Skeletal muscle tissue (tissue), 4 donors: Measurements from ENCODE around the gene CEP250. TPM values are rescaled to one million over a fixed set of nuclear protein-coding genes. Genes with fewer than 3 reads are reported as not detected.
"Not testable (repeated sequence)": the region's sequence is repeated elsewhere in the genome, so short reads cannot be mapped to it uniquely, and the experiment has no call there.

Experiments
- H3K27ac ChIP-seq: one replicate; pipeline ENCODE4 v1.7.0; 2013; ENCODE audit warnings: mild to moderate bottlenecking, low read depth, low read length, inconsistent platforms
- H3K27me3 ChIP-seq, 3 donors: one replicate each; pipeline ENCODE4 v1.7.0; 2013; ENCODE audit warnings: low read length in 3 of 3; ENCODE audit not compliant: control insufficient read depth in 3 of 3, insufficient read depth in 3 of 3
- H3K36me3 ChIP-seq, 3 donors: one replicate each; pipeline ENCODE4 v1.7.0; 2013; ENCODE audit warnings: low read length in 3 of 3; ENCODE audit not compliant: control insufficient read depth in 3 of 3, insufficient read depth in 3 of 3
- H3K4me1 ChIP-seq, 3 donors: one replicate each; pipeline ENCODE4 v1.7.0; 2013; ENCODE audit warnings: low read length in 3 of 3, mild to moderate bottlenecking in 3 of 3; ENCODE audit not compliant: control insufficient read depth in 3 of 3, insufficient read depth in 3 of 3
- H3K4me3 ChIP-seq, 3 donors: one replicate each; pipeline ENCODE4 v1.7.0; 2013; ENCODE audit warnings: low read length in 3 of 3
- H3K9ac ChIP-seq, 3 donors: one replicate each; pipeline ENCODE4 v1.7.0; 2013; ENCODE audit warnings: low read length in 3 of 3, mild to moderate bottlenecking in 3 of 3, moderate library complexity in 2 of 3, low read depth in 1 of 3
- H3K9me3 ChIP-seq, 3 donors: one replicate each; pipeline ENCODE4 v1.7.0; 2013; ENCODE audit warnings: low read length in 3 of 3; ENCODE audit not compliant: control insufficient read depth in 3 of 3
- total RNA-seq: library from RNA; depleted of rRNA; stranded (reverse); fragments of >200 nt; gene quantifications from one replicate; pipeline ENCODE4 v1.2.3, GENCODE V29; 2014
- donor health status: Osteomylitis.

CEP250 gene
- total RNA-seq, 1 donor from 2014 or later: 14.6 TPM

DNA sequence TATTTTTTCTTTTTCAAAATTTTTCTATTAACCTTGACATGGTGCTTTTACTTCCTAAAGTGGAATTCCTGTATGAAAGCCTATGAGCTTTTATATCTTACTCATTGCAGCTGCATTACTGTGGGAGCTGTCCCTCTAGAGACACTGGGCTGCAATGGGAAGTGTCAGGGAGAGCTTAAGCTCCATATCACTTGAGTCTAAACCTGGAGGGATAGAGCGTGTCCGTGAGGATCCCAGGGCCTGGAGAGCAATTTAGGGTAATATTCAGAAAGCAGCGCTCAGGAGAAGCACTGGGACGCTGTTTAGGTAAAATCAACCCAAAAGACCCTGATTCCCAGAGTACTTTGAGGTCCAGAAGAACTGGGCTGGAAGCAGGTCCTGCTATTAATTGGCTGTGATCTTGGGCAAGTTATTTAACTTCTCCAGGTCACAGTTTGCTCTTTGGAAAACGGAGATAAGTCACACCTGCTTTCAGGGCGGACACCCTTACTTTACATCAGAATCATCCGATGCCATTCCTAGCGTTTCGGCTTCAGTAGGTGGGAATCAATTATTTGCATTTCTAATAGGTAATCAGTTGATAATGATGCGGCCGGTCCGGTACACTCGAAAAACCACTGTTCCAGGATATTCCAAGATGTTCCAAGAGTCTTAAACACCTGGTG, 85.9 kb downstream of the CEP250 start:
- Histone ChIP-seq H3K27me3 (no peaks in the 10 kb centered on the region), H3K27ac (no peak overlapping the region), H3K4me1 (peaks cover 11 to 18% (median 12%) of the 10 kb centered on the region in 3 donors), H3K36me3 (peaks cover 2 to 6% (median 4%) of the 10 kb centered on the region in 3 donors), H3K9ac (peak overlapping the region; percentile 28 to 86 (median 68)), H3K9me3 (no peaks in the 10 kb centered on the region), H3K4me3 (peak overlapping the region; percentile 73 to 95 (median 94))

DNA sequence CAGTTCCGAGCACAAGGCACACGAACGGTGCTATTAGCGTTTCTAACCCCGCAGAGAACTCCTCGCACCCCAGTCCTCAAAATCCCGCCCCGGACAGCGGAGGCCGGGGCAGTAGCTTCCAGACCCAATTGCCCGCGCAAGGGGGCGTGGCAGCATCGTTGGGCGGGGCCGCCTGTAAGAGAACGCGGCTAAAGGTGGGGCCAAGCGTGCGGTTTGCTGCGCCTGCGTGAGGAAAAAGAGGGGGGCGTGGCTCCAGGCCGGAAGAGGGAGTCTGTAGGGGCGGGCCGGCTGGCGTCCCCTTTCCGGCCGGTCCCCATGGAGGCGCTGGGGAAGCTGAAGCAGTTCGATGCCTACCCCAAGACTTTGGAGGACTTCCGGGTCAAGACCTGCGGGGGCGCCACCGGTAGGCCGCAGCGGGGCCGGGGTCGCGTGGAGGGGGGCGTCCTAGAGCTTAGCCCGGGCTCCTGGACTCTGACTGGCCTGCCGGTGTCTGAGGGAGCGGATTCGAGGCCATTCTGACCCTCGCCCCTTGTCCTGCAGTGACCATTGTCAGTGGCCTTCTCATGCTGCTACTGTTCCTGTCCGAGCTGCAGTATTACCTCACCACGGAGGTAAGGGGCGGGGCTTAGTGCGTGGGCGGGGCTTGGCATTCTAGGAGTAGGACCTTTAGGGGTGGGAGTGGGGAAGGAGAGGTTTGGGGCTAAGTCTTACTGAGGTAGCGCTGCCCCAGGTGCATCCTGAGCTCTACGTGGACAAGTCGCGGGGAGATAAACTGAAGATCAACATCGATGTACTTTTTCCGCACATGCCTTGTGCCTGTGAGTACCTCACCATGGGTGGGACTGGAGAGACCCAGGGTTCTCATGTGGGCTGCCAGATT, 86.6 kb downstream of the CEP250 start, which contains the start of gene ERGIC3:
Gene ERGIC3 (plus strand): TSS at position 296 of the 880 bp plus-strand sequence. CDS start 20 bp downstream, at position 316.
- no peaks in the 10 kb centered on the region for H3K27me3 ChIP-seq
- no peaks in the 10 kb centered on the region for H3K9me3 ChIP-seq
- H3K9ac ChIP-seq: peak within 1 kb of the TSS; percentile 70 to 86 (median 82)
- H3K4me1 ChIP-seq: peaks cover 11 to 18% (median 12%) of the 10 kb centered on the region in 3 donors
- peaks cover 2 to 6% (median 4%) of the 10 kb centered on the region in 3 donors for H3K36me3 ChIP-seq
- peak within 1 kb of the TSS; percentile 86 to 95 (median 94) for H3K4me3 ChIP-seq
- peak within 1 kb of the TSS; percentile 47 for H3K27ac ChIP-seq

DNA sequence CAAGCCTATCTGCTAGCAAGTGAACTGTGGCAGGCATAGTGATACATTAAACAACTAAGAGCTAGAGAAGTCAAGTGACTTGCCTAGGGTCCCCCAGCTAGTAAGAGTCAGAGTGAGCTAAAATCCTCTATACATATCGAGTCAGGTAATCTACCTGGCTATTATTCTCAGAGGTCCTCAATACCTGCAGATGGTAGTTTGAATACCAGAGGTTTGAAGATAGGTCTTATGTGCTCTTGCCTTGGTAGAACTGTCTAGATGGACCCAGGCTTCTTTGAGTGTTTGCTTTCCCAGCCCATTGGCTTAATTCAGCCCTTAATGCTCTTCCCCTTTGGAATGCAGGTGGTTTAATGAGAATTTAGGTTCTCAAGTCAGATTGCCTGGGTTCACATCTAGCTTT, 87.6 kb downstream of the CEP250 start:
- H3K27me3 ChIP-seq: no peaks in the 10 kb centered on the region
- H3K4me1 ChIP-seq: peaks cover 11 to 18% (median 12%) of the 10 kb centered on the region in 3 donors
- H3K9ac ChIP-seq: peak overlapping the region in 1 of 3 donors; percentile 86
- no peaks in the 10 kb centered on the region for H3K9me3 ChIP-seq
- peaks cover 9 to 15% (median 10%) of the 10 kb centered on the region in 3 donors for H3K36me3 ChIP-seq
- no peak overlapping the region for H3K27ac ChIP-seq
- peak overlapping the region in 1 of 3 donors; percentile 94 for H3K4me3 ChIP-seq

DNA sequence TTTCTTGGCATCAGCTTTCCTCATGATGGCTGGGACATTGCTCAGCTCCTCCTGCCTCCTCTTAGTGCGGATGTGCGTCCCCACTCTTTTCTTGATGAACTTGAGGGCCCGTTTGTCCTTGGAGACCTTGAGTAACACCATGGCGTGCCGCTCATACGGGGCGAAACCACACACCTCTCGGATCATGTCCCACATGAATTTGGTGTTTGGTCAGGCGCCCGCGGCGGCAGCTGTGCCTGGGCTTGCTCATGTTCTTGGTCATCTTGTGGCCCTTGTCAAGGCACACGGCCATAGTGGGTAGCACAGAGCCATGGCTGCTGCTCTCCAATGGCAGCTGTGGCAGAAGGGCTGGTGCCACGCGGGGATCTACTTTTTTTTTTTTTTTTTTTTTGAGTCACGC, 89.0 kb downstream of the CEP250 start:
- H3K27ac ChIP-seq: no peak overlapping the region
- H3K4me1 ChIP-seq: peaks cover 11 to 18% (median 12%) of the 10 kb centered on the region in 3 donors
- H3K27me3 ChIP-seq: no peaks in the 10 kb centered on the region
- H3K36me3 ChIP-seq: peaks cover 20 to 28% (median 22%) of the 10 kb centered on the region in 3 donors
- no peaks in the 10 kb centered on the region for H3K9me3 ChIP-seq
- no peak overlapping the region for H3K4me3 ChIP-seq
- H3K9ac ChIP-seq: no peak overlapping the region

DNA sequence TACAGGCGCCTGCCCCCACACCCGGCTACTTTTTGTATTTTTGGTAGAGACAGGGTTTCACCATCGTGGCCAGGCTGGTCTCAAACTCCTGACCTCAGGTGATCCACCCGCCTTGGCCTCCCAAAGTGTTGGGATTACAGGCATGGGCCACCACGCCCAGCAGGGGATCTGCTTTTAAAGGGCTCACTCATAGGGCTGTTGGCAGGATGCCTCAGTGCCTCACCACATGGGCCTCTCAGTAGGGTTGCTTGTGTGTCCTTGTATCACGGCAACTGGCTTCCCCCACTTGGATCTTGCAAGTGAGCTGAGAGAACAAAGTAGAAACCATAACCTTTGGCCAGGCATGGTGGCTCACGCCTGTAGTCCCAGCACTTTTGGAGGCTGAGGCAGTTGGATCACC, 89.5 kb downstream of the CEP250 start:
- H3K27me3 ChIP-seq, H3K9ac ChIP-seq, H3K4me3 ChIP-seq, H3K27ac ChIP-seq, H3K9me3 ChIP-seq: not testable (repeated sequence)
- Histone ChIP-seq H3K4me1 (peaks cover 11 to 18% (median 12%) of the 10 kb centered on the region in 3 donors), H3K36me3 (peaks cover 22 to 28% (median 23%) of the 10 kb centered on the region in 3 donors)

DNA sequence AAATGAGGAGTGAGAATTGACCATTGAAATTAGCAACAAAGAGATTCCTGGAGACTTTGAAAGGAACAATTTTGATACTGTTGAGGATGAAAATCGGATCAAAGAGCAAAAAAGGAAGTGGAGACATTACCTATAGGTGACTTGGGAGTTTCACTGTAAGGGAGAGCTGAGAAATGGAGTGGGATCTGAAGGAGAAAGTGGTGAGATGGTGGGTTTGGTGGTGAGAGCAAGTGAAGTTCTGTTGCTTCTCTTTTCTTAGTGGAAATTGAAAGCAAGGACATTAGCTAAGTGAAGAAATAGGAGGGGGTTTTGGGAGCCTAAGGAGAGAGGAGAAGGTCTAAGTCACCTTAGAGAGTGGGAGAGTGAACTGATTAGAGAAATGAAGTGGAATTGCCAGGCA, 90.7 kb downstream of the CEP250 start:
- H3K9me3 ChIP-seq: no peaks in the 10 kb centered on the region
- no peak overlapping the region for H3K9ac ChIP-seq
- H3K4me3 ChIP-seq: no peak overlapping the region
- no peak overlapping the region for H3K27ac ChIP-seq
- H3K4me1 ChIP-seq: peaks cover 10 to 17% (median 11%) of the 10 kb centered on the region in 3 donors
- no peaks in the 10 kb centered on the region for H3K27me3 ChIP-seq
- peaks cover 22 to 32% (median 29%) of the 10 kb centered on the region in 3 donors for H3K36me3 ChIP-seq

DNA sequence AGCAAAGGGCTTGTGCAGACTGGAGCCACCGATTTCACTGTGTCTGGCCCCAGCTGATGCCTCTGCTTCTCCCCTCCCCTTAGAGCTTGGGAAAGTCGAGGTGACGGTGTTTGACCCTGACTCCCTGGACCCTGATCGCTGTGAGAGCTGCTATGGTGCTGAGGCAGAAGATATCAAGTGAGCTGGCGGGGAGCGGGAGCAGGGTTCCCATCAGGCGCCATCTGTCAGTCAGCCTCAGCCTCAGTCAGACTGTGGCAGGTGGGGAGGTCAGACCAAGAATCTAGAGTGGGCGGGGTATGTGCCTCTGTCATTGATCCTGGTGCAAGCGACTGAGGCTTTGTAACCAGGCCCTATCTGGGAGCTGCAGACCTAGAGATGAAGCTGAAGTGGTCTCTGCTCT, 91.9 kb downstream of the CEP250 start:
- no peak overlapping the region for H3K4me3 ChIP-seq
- no peaks in the 10 kb centered on the region for H3K9me3 ChIP-seq
- H3K36me3 ChIP-seq: peaks cover 30 to 41% (median 39%) of the 10 kb centered on the region in 3 donors

DNA sequence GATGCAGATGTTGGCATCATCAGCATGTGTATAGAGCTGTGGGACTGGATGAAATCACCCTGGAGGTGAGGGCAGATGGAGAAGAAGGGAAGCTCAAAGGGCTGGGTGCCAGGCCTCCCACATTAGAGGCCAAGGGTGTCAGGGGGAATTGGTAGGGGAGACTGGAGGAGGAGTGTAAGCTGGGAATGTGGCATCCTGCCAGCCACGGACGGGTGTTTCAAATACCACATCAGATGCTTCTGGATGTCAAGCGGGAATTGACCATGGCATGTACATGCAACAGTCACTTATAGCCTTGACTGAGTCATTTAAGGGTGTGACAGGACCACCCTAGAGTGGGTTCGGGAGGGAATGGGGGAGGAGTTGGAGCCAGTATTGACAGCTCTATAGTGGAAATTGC, 96.1 kb downstream of the CEP250 start:
- H3K4me1 ChIP-seq: no peaks in the 10 kb centered on the region
- H3K36me3 ChIP-seq: peaks cover 50 to 65% (median 61%) of the 10 kb centered on the region in 3 donors
- H3K27ac ChIP-seq: no peak overlapping the region
- H3K9me3 ChIP-seq: no peaks in the 10 kb centered on the region
- H3K27me3 ChIP-seq: no peaks in the 10 kb centered on the region
- H3K9ac ChIP-seq: no peak overlapping the region
- H3K4me3 ChIP-seq: no peak overlapping the region

More for the DNA sequence above, 91.9 kb downstream of the CEP250 start:
- H3K4me1 ChIP-seq: peaks cover 5 to 8% (median 5%) of the 10 kb centered on the region in 3 donors
- no peak overlapping the region for H3K27ac ChIP-seq
- H3K27me3 ChIP-seq: no peaks in the 10 kb centered on the region
- H3K9ac ChIP-seq: no peak overlapping the region

DNA sequence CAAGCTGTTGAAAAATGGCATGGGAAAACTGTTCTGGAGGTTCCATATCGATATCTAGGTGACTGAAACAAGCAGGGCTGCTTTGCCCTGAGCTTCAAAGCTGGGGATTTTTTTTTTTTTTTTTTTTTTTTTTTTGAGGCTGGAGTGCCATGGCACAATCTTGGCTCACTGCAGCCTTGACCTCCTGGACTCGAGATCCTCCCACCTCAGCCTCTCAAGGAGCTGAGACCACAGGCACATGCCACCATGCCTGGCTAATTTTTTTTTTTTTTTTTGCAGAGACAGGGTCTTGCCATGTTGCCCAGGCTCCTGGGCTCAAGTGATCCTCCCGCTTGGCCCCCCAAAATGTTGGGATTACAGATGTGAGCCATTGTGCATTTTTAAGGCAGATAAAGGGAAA, 97.5 kb downstream of the CEP250 start:
- H3K27me3 ChIP-seq: no peaks in the 10 kb centered on the region
- H3K9ac ChIP-seq: no peak overlapping the region
- no peaks in the 10 kb centered on the region for H3K9me3 ChIP-seq
- H3K4me1 ChIP-seq: no peaks in the 10 kb centered on the region
- H3K4me3 ChIP-seq: no peak overlapping the region
- no peak overlapping the region for H3K27ac ChIP-seq
- peaks cover 55 to 68% (median 61%) of the 10 kb centered on the region in 3 donors for H3K36me3 ChIP-seq
